KMS-11 (cell line): ENCODE data around the gene CTNNA2.

Experiments
- H2AFZ ChIP-seq: fragments of 200-600 bp; sonication (generic); 2 replicates; pipeline ENCODE4 v1.6.1; 2016; ENCODE audit warnings: antibody characterized with exemption, mixed run types, low read depth
- H3K27ac ChIP-seq: fragments of 200-600 bp; sonication (generic); 2 replicates; pipeline ENCODE4 v1.6.1; 2016; ENCODE audit warnings: mild to moderate bottlenecking, mixed run types
- H3K27me3 ChIP-seq: fragments of 200-600 bp; sonication (generic); 2 replicates; pipeline ENCODE4 v1.6.1; 2017; ENCODE audit warnings: mild to moderate bottlenecking, low read depth, mixed run types, moderate library complexity; ENCODE audit not compliant: insufficient read depth
- H3K36me3 ChIP-seq: fragments of 200-600 bp; sonication (generic); 2 replicates; pipeline ENCODE4 v1.6.1; 2017; ENCODE audit warnings: mild to moderate bottlenecking, mixed run types; ENCODE audit not compliant: insufficient read depth
- H3K4me1 ChIP-seq: fragments of 200-600 bp; sonication (generic); 2 replicates; pipeline ENCODE4 v1.6.1; 2016; ENCODE audit warnings: mild to moderate bottlenecking, low read depth, mixed run types; ENCODE audit not compliant: poor library complexity, severe bottlenecking
- H3K4me2 ChIP-seq: fragments of 200-600 bp; sonication (generic); 2 replicates; pipeline ENCODE4 v1.7.0; 2016; ENCODE audit warnings: mild to moderate bottlenecking, mixed run types
- H3K4me3 ChIP-seq: fragments of 200-600 bp; sonication (generic); IDR thresholded peaks from 2 replicates; pipeline ENCODE4 v1.6.1; 2017; ENCODE audit warnings: low read depth, low read length, mixed read lengths; ENCODE audit not compliant: insufficient read depth
- H3K79me2 ChIP-seq: fragments of 200-600 bp; sonication (generic); 2 replicates; pipeline ENCODE4 v1.6.1; 2016; ENCODE audit warnings: low read depth, mixed run types; ENCODE audit not compliant: insufficient read depth
- H3K9ac ChIP-seq: fragments of 200-600 bp; sonication (generic); 2 replicates; pipeline ENCODE4 v1.6.1; 2016; ENCODE audit warnings: mild to moderate bottlenecking, mixed run types
- H4K20me1 ChIP-seq: fragments of 200-600 bp; sonication (generic); 2 replicates; pipeline ENCODE4 v1.6.1; 2016; ENCODE audit warnings: mild to moderate bottlenecking, mixed run types; ENCODE audit not compliant: insufficient read depth
- CTCF ChIP-seq: fragments of 200-600 bp; sonication (generic); conservative IDR thresholded peaks from 2 replicates; pipeline ENCODE4 v1.6.1; 2017; ENCODE audit warnings: low read depth, mild to moderate bottlenecking, antibody characterized with exemption, low read length, moderate library complexity, mixed read lengths

The CTNNA2 gene

GRCh38 chr2:79971807-79972206, 459.0 kb downstream of the CTNNA2 start:
- TF ChIP-seq CTCF = no peak
- H3K4me3 ChIP-seq = no peak overlapping the region
- no peak overlapping the region for H3K9ac ChIP-seq
- no peaks in the 10 kb centered on the region for H3K79me2 ChIP-seq
- H3K27me3 ChIP-seq = no peaks in the 10 kb centered on the region
- no peak overlapping the region for H3K4me2 ChIP-seq
- H3K27ac ChIP-seq = no peak overlapping the region
- no peak overlapping the region for H2AFZ ChIP-seq
- H3K4me1 ChIP-seq = no peaks in the 10 kb centered on the region
- H4K20me1 ChIP-seq = no peaks in the 10 kb centered on the region
- no peaks in the 10 kb centered on the region for H3K36me3 ChIP-seq

GRCh38 chr2:79972661-79973060, 459.8 kb downstream of the CTNNA2 start:
- Histone ChIP-seq H3K9ac (no peak overlapping the region), H3K79me2 (no peaks in the 10 kb centered on the region), H3K4me1 (no peaks in the 10 kb centered on the region), H3K4me3 (no peak overlapping the region), H2AFZ (no peak overlapping the region), H3K27ac (no peak overlapping the region), H4K20me1 (no peaks in the 10 kb centered on the region), H3K36me3 (no peaks in the 10 kb centered on the region), H3K27me3 (no peaks in the 10 kb centered on the region), H3K4me2 (no peak overlapping the region)
- no peak for TF ChIP-seq CTCF

GRCh38 chr2:79975791-79976565, 463.1 kb downstream of the CTNNA2 start:
- TF ChIP-seq CTCF = no peak
- Histone ChIP-seq H3K27ac (no peak overlapping the region), H3K36me3 (no peaks in the 10 kb centered on the region), H2AFZ (no peak overlapping the region), H3K79me2 (no peaks in the 10 kb centered on the region), H3K4me1 (no peaks in the 10 kb centered on the region), H3K27me3 (no peaks in the 10 kb centered on the region), H3K4me2 (no peak overlapping the region), H4K20me1 (no peaks in the 10 kb centered on the region), H3K9ac (no peak overlapping the region), H3K4me3 (no peak overlapping the region)

GRCh38 chr2:79977792-79978191, 464.9 kb downstream of the CTNNA2 start:
- no peak for TF ChIP-seq CTCF

More at GRCh38 chr2:79977792-79978191, 464.9 kb downstream of the CTNNA2 start:
- no peak overlapping the region for H3K4me3 ChIP-seq
- no peaks in the 10 kb centered on the region for H3K27me3 ChIP-seq
- H3K79me2 ChIP-seq = no peaks in the 10 kb centered on the region
- H3K36me3 ChIP-seq = no peaks in the 10 kb centered on the region
- no peak overlapping the region for H3K4me2 ChIP-seq
- H2AFZ ChIP-seq = no peak overlapping the region
- no peak overlapping the region for H3K9ac ChIP-seq
- no peak overlapping the region for H3K27ac ChIP-seq
- no peaks in the 10 kb centered on the region for H3K4me1 ChIP-seq
- no peaks in the 10 kb centered on the region for H4K20me1 ChIP-seq
